Fibroblast of lung (primary cell): ENCODE data around the gene NUP107. TPM values are rescaled to one million over a fixed set of nuclear protein-coding genes. Genes with fewer than 3 reads are reported as not detected.

Source experiments
- DNase-seq, 2 donors: peaks; one replicate each; pipeline versions ENCODE4 v3.0.0 to v3.0.0-alpha.2; 2010; ENCODE audit warnings: low read depth in 2 of 2
- H2AFZ ChIP-seq: 2 replicates; pipeline ENCODE4 v1.5.1; 2012; ENCODE audit warnings: low read length, control low read depth, inconsistent platforms
- H3K27ac ChIP-seq: 2 replicates; pipeline ENCODE4 v1.5.1; 2011; ENCODE audit warnings: low read length, control low read depth; ENCODE audit not compliant: insufficient read depth
- H3K27me3 ChIP-seq: 2 replicates; pipeline ENCODE4 v1.5.1; 2011; ENCODE audit warnings: mild to moderate bottlenecking, low read length; ENCODE audit not compliant: control insufficient read depth, insufficient read depth
- H3K36me3 ChIP-seq: 2 replicates; pipeline ENCODE4 v1.5.1; 2011; ENCODE audit warnings: low read length; ENCODE audit not compliant: control insufficient read depth, insufficient read depth
- H3K4me1 ChIP-seq: 2 replicates; pipeline ENCODE4 v1.5.1; 2011; ENCODE audit warnings: low read length; ENCODE audit not compliant: control insufficient read depth, insufficient read depth; ENCODE audit errors: extremely low read depth
- H3K4me2 ChIP-seq: 2 replicates; pipeline ENCODE4 v1.5.1; 2011; ENCODE audit warnings: low read length, control low read depth; ENCODE audit not compliant: insufficient read depth; ENCODE audit errors: extremely low read depth
- H3K4me3 ChIP-seq, 4 experiments: fragments of 200-600 bp in 1 of 4; sonication (generic) in 1 of 4; replicated peaks in 1 of 4; 2 replicates each; pipeline ENCODE4 v1.5.1; 2011 to 2016; ENCODE audit warnings: low read length in 4 of 4, low read depth in 3 of 4, mild to moderate bottlenecking in 3 of 4, control low read depth in 2 of 4, inconsistent platforms in 1 of 4, mixed read lengths in 1 of 4; ENCODE audit not compliant: insufficient read depth in 1 of 4; ENCODE audit errors: control extremely low read depth in 1 of 4
- H3K79me2 ChIP-seq: 2 replicates; pipeline ENCODE4 v1.5.1; 2012; ENCODE audit warnings: mild to moderate bottlenecking, low read length, inconsistent platforms; ENCODE audit not compliant: control insufficient read depth, insufficient read depth
- H3K9ac ChIP-seq: 2 replicates; pipeline ENCODE4 v1.5.1; 2011; ENCODE audit warnings: mild to moderate bottlenecking, low read length, control low read depth; ENCODE audit not compliant: insufficient read depth
- H3K9me3 ChIP-seq: 2 replicates; pipeline ENCODE4 v1.5.1; 2012; ENCODE audit warnings: low read depth, low read length; ENCODE audit not compliant: control insufficient read depth, insufficient read depth
- H4K20me1 ChIP-seq: 2 replicates; pipeline ENCODE4 v1.5.1; 2011; ENCODE audit warnings: low read length; ENCODE audit not compliant: control insufficient read depth, insufficient read depth; ENCODE audit errors: extremely low read depth
- EZH2 ChIP-seq: IDR thresholded peaks from 2 replicates; pipeline ENCODE4 v1.5.1; 2012; ENCODE audit warnings: low read length, control low read depth, mild to moderate bottlenecking; ENCODE audit errors: missing control alignments
- polyA plus RNA-seq, 2 donors: library from polyadenylated mRNA; depleted of rRNA in 1 of 2; stranded (reverse) in 1 of 2; unstranded in 1 of 2; fragments of >200 nt; gene quantifications; 2 replicates each; pipeline ENCODE4 v1.2.1, GENCODE V29; 2011 to 2012; ENCODE audit warnings: missing spikeins in 1 of 2
- total RNA-seq: library from RNA; depleted of rRNA; stranded (reverse); fragments of >200 nt; gene quantifications from 2 replicates; pipeline ENCODE4 v1.2.1, GENCODE V29; 2014
- TF ChIP-seq, protein P1 (sequence below), 2 donors: IDR thresholded peaks in 1 of 2; conservative IDR thresholded peaks in 1 of 2; 1 replicate in 1 of 2; 2 replicates in 1 of 2; pipeline ENCODE4 v1.5.1; 2011 to 2012; ENCODE audit warnings: low read length in 2 of 2, control low read depth in 1 of 2, inconsistent platforms in 1 of 2, low read depth in 1 of 2, mild to moderate bottlenecking in 1 of 2

The NUP107 gene
- total and polyA plus RNA-seq, 2 donors (not counting 1 experiment from before 2014, with no cell fraction given) = 24.6 to 37.7 TPM

DNA sequence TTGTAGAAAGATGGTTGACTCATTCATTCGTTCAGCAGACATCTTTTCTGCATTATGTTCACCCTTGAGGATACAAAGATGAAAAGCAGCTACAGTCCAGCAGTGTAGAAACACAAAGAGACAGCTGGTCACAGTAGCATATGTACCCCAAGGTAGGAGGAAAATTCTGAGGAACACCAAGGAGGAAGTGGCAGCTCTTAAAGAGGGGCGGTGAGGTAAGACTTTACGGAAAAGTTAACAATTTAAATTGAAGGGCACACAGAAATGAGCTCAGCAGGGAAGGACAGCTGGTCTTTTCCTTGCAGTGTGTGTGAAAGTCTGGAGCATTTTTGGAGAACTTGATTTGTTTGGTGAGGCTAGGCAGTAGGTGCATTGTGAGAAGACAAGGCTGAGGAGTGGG, 62.7 kb downstream of the NUP107 start:
- Histone ChIP-seq H2AFZ (no peak overlapping the region), H3K9ac (no peak overlapping the region), H3K79me2 (peaks cover 9% of the 10 kb centered on the region), H3K4me1 (no peaks in the 10 kb centered on the region), H3K4me2 (no peak overlapping the region), H3K9me3 (no peaks in the 10 kb centered on the region), H3K27me3 (no peaks in the 10 kb centered on the region), H3K27ac (no peak overlapping the region), H3K4me3 (no peak overlapping the region), H4K20me1 (no peaks in the 10 kb centered on the region), H3K36me3 (no peaks in the 10 kb centered on the region)
- no peak for DNase-seq
- TF ChIP-seq, protein P1, sequence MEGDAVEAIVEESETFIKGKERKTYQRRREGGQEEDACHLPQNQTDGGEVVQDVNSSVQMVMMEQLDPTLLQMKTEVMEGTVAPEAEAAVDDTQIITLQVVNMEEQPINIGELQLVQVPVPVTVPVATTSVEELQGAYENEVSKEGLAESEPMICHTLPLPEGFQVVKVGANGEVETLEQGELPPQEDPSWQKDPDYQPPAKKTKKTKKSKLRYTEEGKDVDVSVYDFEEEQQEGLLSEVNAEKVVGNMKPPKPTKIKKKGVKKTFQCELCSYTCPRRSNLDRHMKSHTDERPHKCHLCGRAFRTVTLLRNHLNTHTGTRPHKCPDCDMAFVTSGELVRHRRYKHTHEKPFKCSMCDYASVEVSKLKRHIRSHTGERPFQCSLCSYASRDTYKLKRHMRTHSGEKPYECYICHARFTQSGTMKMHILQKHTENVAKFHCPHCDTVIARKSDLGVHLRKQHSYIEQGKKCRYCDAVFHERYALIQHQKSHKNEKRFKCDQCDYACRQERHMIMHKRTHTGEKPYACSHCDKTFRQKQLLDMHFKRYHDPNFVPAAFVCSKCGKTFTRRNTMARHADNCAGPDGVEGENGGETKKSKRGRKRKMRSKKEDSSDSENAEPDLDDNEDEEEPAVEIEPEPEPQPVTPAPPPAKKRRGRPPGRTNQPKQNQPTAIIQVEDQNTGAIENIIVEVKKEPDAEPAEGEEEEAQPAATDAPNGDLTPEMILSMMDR (conservative IDR thresholded peaks at IDR 0.05 in 1 of 2, IDR thresholded peaks at IDR 0.05 in 1 of 2; ENCODE audit: low read depth in 1 of 2, low read length in 2 of 2) = no peak
- TF ChIP-seq EZH2 = no peak

DNA sequence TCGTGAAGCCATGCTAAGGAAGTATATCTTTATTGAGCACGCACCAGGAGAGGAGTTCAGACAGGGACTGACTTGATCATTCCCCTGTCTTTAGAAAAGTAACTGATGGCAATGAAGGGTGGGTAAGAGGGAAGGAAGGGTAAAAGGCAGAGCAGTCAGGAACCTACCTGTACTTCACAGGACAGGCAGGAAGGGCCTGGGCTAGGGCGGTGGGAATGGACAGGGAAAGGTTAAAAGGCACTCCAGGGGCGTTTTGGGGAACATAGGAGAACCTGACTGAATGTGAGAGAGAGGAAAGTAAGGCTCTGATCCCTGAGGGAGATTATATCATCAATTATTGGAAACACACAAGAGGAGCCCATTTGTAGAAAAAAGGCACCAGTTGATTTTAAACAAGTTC, 63.1 kb downstream of the NUP107 start:
- Histone ChIP-seq H3K79me2 (peaks cover 9% of the 10 kb centered on the region), H3K27ac (no peak overlapping the region), H3K36me3 (no peaks in the 10 kb centered on the region), H2AFZ (no peak overlapping the region), H3K27me3 (no peaks in the 10 kb centered on the region), H3K4me2 (no peak overlapping the region), H4K20me1 (no peaks in the 10 kb centered on the region), H3K9me3 (no peaks in the 10 kb centered on the region), H3K4me3 (no peak overlapping the region), H3K9ac (no peak overlapping the region), H3K4me1 (no peaks in the 10 kb centered on the region)
- no peak for DNase-seq
- TF ChIP-seq EZH2 = no peak
- TF ChIP-seq, protein P1 (conservative IDR thresholded peaks at IDR 0.05 in 1 of 2, IDR thresholded peaks at IDR 0.05 in 1 of 2; ENCODE audit: low read depth in 1 of 2, low read length in 2 of 2) = no peak

DNA sequence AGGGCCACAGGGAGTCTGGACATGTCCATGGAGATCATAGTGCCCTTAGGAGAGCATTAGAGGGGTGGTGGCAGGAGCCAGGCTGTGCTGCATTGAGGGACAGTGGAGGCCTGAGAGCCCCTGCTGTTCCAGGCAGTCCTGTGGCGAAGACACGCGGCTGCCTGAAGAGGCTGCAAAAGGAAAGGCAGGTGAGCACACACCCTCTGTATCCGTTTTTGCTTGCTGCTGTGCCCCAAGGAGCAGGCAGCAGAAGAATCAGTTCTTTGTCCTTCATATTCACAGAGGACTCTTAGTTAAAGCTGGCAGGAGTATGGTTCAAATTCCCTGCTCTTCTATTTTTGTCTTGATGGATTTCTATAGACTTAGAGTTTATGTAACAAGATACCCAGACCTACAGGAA, 63.7 kb downstream of the NUP107 start:
- H3K79me2 ChIP-seq = peaks cover 9% of the 10 kb centered on the region
- DNase-seq = no peak
- peaks cover 1% of the 10 kb centered on the region for H3K36me3 ChIP-seq

More for the DNA sequence above, 63.7 kb downstream of the NUP107 start:
- Histone ChIP-seq H3K9ac (no peak overlapping the region), H4K20me1 (no peaks in the 10 kb centered on the region), H3K4me2 (no peak overlapping the region), H3K9me3 (no peaks in the 10 kb centered on the region), H3K4me1 (no peaks in the 10 kb centered on the region), H3K27me3 (no peaks in the 10 kb centered on the region), H2AFZ (no peak overlapping the region), H3K27ac (no peak overlapping the region), H3K4me3 (no peak overlapping the region)
- TF ChIP-seq EZH2 = no peak
- TF ChIP-seq, protein P1 (conservative IDR thresholded peaks at IDR 0.05 in 1 of 2, IDR thresholded peaks at IDR 0.05 in 1 of 2; ENCODE audit: low read depth in 1 of 2, low read length in 2 of 2) = no peak
